ENCODE results near the gene CHCHD10.

GRCh38 chr22:23745791-23746190, 22.0 kb downstream of the CHCHD10 start:
- TF ChIP-seq POLR2A (IDR thresholded peaks at IDR 0.05) = no peak
- TF ChIP-seq, protein P1, sequence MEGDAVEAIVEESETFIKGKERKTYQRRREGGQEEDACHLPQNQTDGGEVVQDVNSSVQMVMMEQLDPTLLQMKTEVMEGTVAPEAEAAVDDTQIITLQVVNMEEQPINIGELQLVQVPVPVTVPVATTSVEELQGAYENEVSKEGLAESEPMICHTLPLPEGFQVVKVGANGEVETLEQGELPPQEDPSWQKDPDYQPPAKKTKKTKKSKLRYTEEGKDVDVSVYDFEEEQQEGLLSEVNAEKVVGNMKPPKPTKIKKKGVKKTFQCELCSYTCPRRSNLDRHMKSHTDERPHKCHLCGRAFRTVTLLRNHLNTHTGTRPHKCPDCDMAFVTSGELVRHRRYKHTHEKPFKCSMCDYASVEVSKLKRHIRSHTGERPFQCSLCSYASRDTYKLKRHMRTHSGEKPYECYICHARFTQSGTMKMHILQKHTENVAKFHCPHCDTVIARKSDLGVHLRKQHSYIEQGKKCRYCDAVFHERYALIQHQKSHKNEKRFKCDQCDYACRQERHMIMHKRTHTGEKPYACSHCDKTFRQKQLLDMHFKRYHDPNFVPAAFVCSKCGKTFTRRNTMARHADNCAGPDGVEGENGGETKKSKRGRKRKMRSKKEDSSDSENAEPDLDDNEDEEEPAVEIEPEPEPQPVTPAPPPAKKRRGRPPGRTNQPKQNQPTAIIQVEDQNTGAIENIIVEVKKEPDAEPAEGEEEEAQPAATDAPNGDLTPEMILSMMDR (IDR thresholded peaks at IDR 0.05) = no peak
- no peak for TF ChIP-seq EP300 (IDR thresholded peaks at IDR 0.05)
